ENCODE data around the gene NT5DC1. TPM values are rescaled to one million over a fixed set of nuclear protein-coding genes. Genes with fewer than 3 reads are reported as not detected.

NT5DC1 gene
- total and polyA plus RNA-seq, 10 of the 15 experiments (the other 5 are each of a cell fraction or from before 2014, with no cell fraction given): 40.8 to 140 (median 66.8) TPM

DNA sequence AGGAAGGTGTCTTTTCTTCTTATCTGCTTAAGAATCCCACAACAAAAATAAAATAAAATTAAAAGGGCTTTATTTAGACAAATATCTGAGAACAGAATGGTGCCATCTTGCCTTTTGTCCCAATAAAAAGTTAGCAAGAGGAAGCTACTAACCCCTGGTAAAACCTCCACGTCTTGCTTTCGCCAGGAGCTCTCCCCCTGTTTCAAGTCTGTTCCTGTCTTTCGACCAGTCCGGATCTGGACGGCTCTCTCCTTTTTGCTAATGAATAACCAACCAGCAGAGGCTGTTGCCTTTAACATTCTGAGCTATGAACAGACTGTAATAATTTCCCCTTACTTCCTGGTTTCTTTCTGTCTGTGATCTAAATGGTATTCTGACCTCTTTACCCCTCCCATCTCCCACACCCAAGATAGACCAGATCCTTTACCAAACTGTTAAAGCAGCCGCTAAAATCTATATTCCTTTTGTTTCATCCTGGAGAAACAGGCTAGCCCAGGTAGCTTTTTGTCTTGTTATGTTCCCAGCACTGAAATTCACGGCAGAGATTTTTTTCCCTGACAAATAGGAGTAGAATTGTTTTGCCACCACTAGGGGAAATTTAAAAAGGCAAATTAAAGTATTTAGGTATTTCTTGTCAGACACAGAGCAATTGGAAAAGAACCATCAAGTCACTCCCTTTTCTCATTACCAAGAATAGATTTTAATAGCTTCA, 39.9 kb upstream of the NT5DC1 start, which contains the start of gene FRK:
FRK (minus strand) TSS at position 320 of the 712 bp plus-strand sequence. CDS start 580 bp downstream, outside the sequence.
- intact Hi-C loops (cut with micrococcal nuclease; ENCODE audit: unreplicated experiment): no loop called here
- FAIRE-seq: no peak
- no peaks in the 10 kb centered on the region for H4K20me1 ChIP-seq (ENCODE audit: control insufficient read depth, insufficient read depth)
- peaks cover 11% of the 10 kb centered on the region for H3K4me1 ChIP-seq (ENCODE audit: control insufficient read depth, insufficient read depth, low read length)
- ChIA-PET SMC1A (ENCODE audit: uncharacterized antibody, unreplicated experiment) (interaction anchor here (0.6 to 5.3 kb wide), 24 partner anchors 8 to 345 kb away, joined by 3 to 54 read pairs (median 4); no protein-coding TSS in a partner anchor), RAD21 (ENCODE audit: unreplicated experiment) (interaction anchor here (0.8 to 4.8 kb wide), 12 partner anchors 25 to 52 kb away, joined by 3 to 50 read pairs (median 5); partner anchors contain the start of gene NT5DC1), CTCF (interaction anchor here (1.0 to 3.3 kb wide), 13 partner anchors 9 to 54 kb away, joined by 3 to 26 read pairs (median 6); no protein-coding TSS in a partner anchor), POLR2A (interaction anchor here (0.6 to 1.4 kb wide), 14 partner anchors 9 to 159 kb away, joined by 3 to 5 read pairs (median 4); partner anchors contain the start of gene NT5DC1)
- no peaks in the 10 kb centered on the region; a peak in 1 of 4 replicates for H3K36me3 ChIP-seq (ENCODE audit: control insufficient read depth in 2 of 2, insufficient read depth in 2 of 2, low read length in 1 of 2)
- no peaks in the 10 kb centered on the region; the same call in 2 of the 3 replicates for H3K9me3 ChIP-seq (replicated peaks; ENCODE audit: control insufficient read depth, insufficient read depth, low read length)
- WGBS (ENCODE audit: insufficient coverage, insufficient replicate concordance, low lambda C conversion rate, missing lambda C conversion rate): 95% methylated on average over 7 of the region's 7 CpGs
- H2AFZ ChIP-seq (ENCODE audit: control insufficient read depth, low read depth, low read length): peak within 1 kb of the TSS; percentile 21
- BruUV-seq (replicated peaks): no TSS peak
- peak within 1 kb of the TSS; percentile 11; the same call in 1 of the 2 replicates for H3K4me2 ChIP-seq (ENCODE audit: control insufficient read depth, insufficient read depth)
- no peak within 1 kb of the TSS for H3K9ac ChIP-seq (ENCODE audit: control insufficient read depth, insufficient read depth, low read length)
- DNase-seq (ENCODE audit: low read depth, low spot score): no peak
- H3K4me3 ChIP-seq: no peak within 1 kb of the TSS
- no peaks in the 10 kb centered on the region for H3K79me2 ChIP-seq (ENCODE audit: control insufficient read depth, insufficient read depth, low read length)
- ATAC-seq: peak; percentile 60
- no peaks in the 10 kb centered on the region for H3K27me3 ChIP-seq (replicated peaks in 1 of 2; ENCODE audit: control insufficient read depth in 2 of 2, insufficient read depth in 2 of 2, low read length in 1 of 2)
- no peak within 1 kb of the TSS for H3K27ac ChIP-seq (ENCODE audit: control insufficient read depth, insufficient read depth)
- in situ Hi-C loops (cut with MboI): no loop called here
- TF ChIP-seq LARP7 (IDR thresholded peaks at IDR 0.05) (no peak), CHD4 (IDR thresholded peaks at IDR 0.05) (no peak), IKZF2 (IDR thresholded peaks at IDR 0.05) (no peak), WRNIP1 (IDR thresholded peaks at IDR 0.05; ENCODE audit: borderline replicate concordance, low read depth, low read length) (no peak), EGR1 (IDR thresholded peaks at IDR 0.05; ENCODE audit: borderline replicate concordance in 1 of 2, low read depth in 2 of 2, low read length in 2 of 2) (no peak), SUZ12 (IDR thresholded peaks at IDR 0.05; ENCODE audit: unreplicated experiment) (no peak), FOXK2 (IDR thresholded peaks at IDR 0.05) (no peak), SRF (IDR thresholded peaks at IDR 0.05; ENCODE audit: low read depth in 2 of 2, low read length in 2 of 2) (no peak)
- TF ChIP-seq, protein P1, sequence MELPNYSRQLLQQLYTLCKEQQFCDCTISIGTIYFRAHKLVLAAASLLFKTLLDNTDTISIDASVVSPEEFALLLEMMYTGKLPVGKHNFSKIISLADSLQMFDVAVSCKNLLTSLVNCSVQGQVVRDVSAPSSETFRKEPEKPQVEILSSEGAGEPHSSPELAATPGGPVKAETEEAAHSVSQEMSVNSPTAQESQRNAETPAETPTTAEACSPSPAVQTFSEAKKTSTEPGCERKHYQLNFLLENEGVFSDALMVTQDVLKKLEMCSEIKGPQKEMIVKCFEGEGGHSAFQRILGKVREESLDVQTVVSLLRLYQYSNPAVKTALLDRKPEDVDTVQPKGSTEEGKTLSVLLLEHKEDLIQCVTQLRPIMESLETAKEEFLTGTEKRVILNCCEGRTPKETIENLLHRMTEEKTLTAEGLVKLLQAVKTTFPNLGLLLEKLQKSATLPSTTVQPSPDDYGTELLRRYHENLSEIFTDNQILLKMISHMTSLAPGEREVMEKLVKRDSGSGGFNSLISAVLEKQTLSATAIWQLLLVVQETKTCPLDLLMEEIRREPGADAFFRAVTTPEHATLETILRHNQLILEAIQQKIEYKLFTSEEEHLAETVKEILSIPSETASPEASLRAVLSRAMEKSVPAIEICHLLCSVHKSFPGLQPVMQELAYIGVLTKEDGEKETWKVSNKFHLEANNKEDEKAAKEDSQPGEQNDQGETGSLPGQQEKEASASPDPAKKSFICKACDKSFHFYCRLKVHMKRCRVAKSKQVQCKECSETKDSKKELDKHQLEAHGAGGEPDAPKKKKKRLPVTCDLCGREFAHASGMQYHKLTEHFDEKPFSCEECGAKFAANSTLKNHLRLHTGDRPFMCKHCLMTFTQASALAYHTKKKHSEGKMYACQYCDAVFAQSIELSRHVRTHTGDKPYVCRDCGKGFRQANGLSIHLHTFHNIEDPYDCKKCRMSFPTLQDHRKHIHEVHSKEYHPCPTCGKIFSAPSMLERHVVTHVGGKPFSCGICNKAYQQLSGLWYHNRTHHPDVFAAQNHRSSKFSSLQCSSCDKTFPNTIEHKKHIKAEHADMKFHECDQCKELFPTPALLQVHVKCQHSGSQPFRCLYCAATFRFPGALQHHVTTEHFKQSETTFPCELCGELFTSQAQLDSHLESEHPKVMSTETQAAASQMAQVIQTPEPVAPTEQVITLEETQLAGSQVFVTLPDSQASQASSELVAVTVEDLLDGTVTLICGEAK (IDR thresholded peaks at IDR 0.05; ENCODE audit: borderline replicate concordance): no peak
- TF ChIP-seq, protein P2, sequence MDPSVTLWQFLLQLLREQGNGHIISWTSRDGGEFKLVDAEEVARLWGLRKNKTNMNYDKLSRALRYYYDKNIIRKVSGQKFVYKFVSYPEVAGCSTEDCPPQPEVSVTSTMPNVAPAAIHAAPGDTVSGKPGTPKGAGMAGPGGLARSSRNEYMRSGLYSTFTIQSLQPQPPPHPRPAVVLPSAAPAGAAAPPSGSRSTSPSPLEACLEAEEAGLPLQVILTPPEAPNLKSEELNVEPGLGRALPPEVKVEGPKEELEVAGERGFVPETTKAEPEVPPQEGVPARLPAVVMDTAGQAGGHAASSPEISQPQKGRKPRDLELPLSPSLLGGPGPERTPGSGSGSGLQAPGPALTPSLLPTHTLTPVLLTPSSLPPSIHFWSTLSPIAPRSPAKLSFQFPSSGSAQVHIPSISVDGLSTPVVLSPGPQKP (IDR thresholded peaks at IDR 0.05; ENCODE audit: low read depth, low read length): no peak
- TF ChIP-seq, protein P3, sequence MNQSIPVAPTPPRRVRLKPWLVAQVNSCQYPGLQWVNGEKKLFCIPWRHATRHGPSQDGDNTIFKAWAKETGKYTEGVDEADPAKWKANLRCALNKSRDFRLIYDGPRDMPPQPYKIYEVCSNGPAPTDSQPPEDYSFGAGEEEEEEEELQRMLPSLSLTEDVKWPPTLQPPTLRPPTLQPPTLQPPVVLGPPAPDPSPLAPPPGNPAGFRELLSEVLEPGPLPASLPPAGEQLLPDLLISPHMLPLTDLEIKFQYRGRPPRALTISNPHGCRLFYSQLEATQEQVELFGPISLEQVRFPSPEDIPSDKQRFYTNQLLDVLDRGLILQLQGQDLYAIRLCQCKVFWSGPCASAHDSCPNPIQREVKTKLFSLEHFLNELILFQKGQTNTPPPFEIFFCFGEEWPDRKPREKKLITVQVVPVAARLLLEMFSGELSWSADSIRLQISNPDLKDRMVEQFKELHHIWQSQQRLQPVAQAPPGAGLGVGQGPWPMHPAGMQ (IDR thresholded peaks at IDR 0.05; ENCODE audit: borderline replicate concordance): no peak

Measured in GM12878 (cell line).